Panc1 (cell line): Measurements from ENCODE around the gene TMEM130. TPM values are rescaled to one million over a fixed set of nuclear protein-coding genes. Genes with fewer than 3 reads are reported as not detected.

Experiments
- ATAC-seq: fragments of 200-7000 bp; cut with Tn5 transposase; 2 replicates; pipeline ENCODE4 v1.9.1; 2020; ENCODE audit warnings: mild to moderate bottlenecking, moderate library complexity
- BruUV-seq: library from RNA; stranded (reverse); fragments of 400-500 nt; replicated peaks from 2 replicates; lab custom pipeline; 2021; lab: Mats Ljungman, UMichigan
- CTCF ChIA-PET: fragments of 300-600 bp; sonication (Branson Sonifier 250); formaldehyde crosslinking; loops from one replicate; lab custom pipeline; 2022; ENCODE audit warnings: antibody characterized with exemption; lab: Charles Lee
- POLR2A ChIA-PET: fragments of 300-600 bp; sonication (Branson Sonifier 250); formaldehyde crosslinking; loops from one replicate; lab custom pipeline; 2022; ENCODE audit warnings: antibody characterized with exemption; lab: Charles Lee
- DNase-seq: peaks from one replicate; pipeline ENCODE4 v3.0.0-alpha.2; 2010; ENCODE audit warnings: low read depth, low spot score
- H3K27ac ChIP-seq: 2 replicates; pipeline ENCODE4 v1.5.1; 2011; ENCODE audit warnings: mild to moderate bottlenecking, low read length, inconsistent platforms
- H3K27me3 ChIP-seq: fragments of 200-500 bp; sonication (Bioruptor generic); 2 replicates; pipeline ENCODE4 v1.6.0; 2014; ENCODE audit warnings: low read length, inconsistent platforms; ENCODE audit not compliant: control insufficient read depth, insufficient read depth
- H3K36me3 ChIP-seq: fragments of 200-500 bp; sonication (Bioruptor generic); 2 replicates; pipeline ENCODE4 v1.5.1; 2014; ENCODE audit warnings: inconsistent platforms, mild to moderate bottlenecking, low read length, moderate library complexity; ENCODE audit not compliant: control insufficient read depth, insufficient read depth
- H3K4me1 ChIP-seq: 2 replicates; pipeline ENCODE4 v1.5.1; 2011; ENCODE audit warnings: inconsistent platforms, mild to moderate bottlenecking, low read length, moderate library complexity; ENCODE audit not compliant: control insufficient read depth, insufficient read depth
- H3K4me3 ChIP-seq, 2 experiments: 2 replicates each; pipeline ENCODE4 v1.5.1; 2011 to 2012; ENCODE audit warnings: low read depth in 2 of 2, low read length in 2 of 2, mild to moderate bottlenecking in 2 of 2, inconsistent platforms in 1 of 2, moderate library complexity in 1 of 2
- H3K9me3 ChIP-seq: fragments of 200-500 bp; sonication (Bioruptor generic); 2 replicates; pipeline ENCODE4 v1.5.1; 2014; ENCODE audit warnings: low read depth, mild to moderate bottlenecking, inconsistent platforms, low read length, moderate library complexity; ENCODE audit not compliant: control insufficient read depth, insufficient read depth
- CTCF ChIP-seq: fragments of 450-650 bp; IDR thresholded peaks from 2 replicates; pipeline ENCODE4 v1.5.1; 2017; ENCODE audit warnings: mild to moderate bottlenecking
- POLR2AphosphoS5 ChIP-seq: IDR thresholded peaks from 2 replicates; pipeline ENCODE4 v1.6.1; 2012; ENCODE audit warnings: mild to moderate bottlenecking, low read depth, low read length, moderate library complexity
- SIN3A ChIP-seq: IDR thresholded peaks from 2 replicates; pipeline ENCODE4 v1.6.1; 2012; ENCODE audit warnings: low read depth, mild to moderate bottlenecking, low read length, moderate library complexity, borderline replicate concordance; ENCODE audit not compliant: insufficient read depth
- TCF7L2 ChIP-seq: IDR thresholded peaks from 2 replicates; pipeline ENCODE4 v1.6.1; 2011; ENCODE audit warnings: mild to moderate bottlenecking, low read depth, low read length, inconsistent platforms
- in situ Hi-C: cut with HindIII; loops from 2 replicates; pipeline ENCODE4 v1.10.0; 2016; ENCODE audit warnings: low sequenced_read_pairs, low pct_unique_long_range_greater_than_20kb
- intact Hi-C: fragments of 100-400 bp; cut with micrococcal nuclease; formaldehyde crosslinking; loops from one replicate; pipeline ENCODE4 v1.10.0; 2022; ENCODE audit not compliant: unreplicated experiment
- total RNA-seq: library from RNA; stranded (reverse); gene quantifications from one replicate; pipeline ENCODE4 v1.2.1, GENCODE V29; 2021; ENCODE audit not compliant: unreplicated experiment
- TF ChIP-seq, protein P1 (sequence below), 2 experiments: IDR thresholded peaks; 2 replicates each; pipeline ENCODE4 v1.6.1; 2011 to 2012; ENCODE audit warnings: low read depth in 2 of 2, control low read depth in 1 of 2, low read length in 1 of 2, mild to moderate bottlenecking in 1 of 2, moderate library complexity in 1 of 2; ENCODE audit not compliant: insufficient read depth in 1 of 2

The TMEM130 gene
- total RNA-seq, 1 experiment from 2014 or later, result 0.41 TPM

DNA sequence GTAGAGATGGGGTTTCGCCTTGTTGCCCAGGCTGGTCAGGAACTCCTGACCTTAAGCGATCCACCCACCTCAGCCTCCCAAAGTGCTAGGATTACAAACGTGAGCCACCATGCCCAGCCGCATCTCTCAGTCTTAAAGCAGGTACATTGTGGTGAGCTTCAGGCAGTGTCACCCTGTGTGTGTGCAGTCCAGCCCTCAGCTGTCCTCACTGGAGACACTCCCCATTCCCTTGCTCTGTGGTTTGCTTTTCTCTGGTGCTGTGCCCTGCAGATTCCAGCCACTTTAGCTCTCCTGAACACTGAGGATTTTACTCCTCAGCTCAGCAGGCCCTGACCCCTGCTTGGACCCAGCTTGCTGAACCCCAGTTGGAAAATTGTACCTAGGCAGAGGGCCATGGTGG is 14.6 kb upstream of the TMEM130 start:
- BruUV-seq, result no TSS peak
- POLR2A ChIA-PET, result no interaction called here
- in situ Hi-C loops (no loop called here), intact Hi-C loops (no loop called here)
- Histone ChIP-seq H3K4me3 (no peak overlapping the region), H3K27me3 (no peaks in the 10 kb centered on the region), H3K4me1 (0 out of 2 replicates have a peak, but pooled peaks cover 4% of the 10 kb centered on the region), H3K36me3 (0 out of 2 replicates have a peak, but pooled peaks cover 11% of the 10 kb centered on the region), H3K27ac (no peak overlapping the region), H3K9me3 (no peaks in the 10 kb centered on the region)
- DNase-seq, result no peak
- ATAC-seq, result no peak
- TF ChIP-seq CTCF (no peak), SIN3A (no peak), TCF7L2 (no peak), POLR2AphosphoS5 (no peak)
- TF ChIP-seq, protein P1, sequence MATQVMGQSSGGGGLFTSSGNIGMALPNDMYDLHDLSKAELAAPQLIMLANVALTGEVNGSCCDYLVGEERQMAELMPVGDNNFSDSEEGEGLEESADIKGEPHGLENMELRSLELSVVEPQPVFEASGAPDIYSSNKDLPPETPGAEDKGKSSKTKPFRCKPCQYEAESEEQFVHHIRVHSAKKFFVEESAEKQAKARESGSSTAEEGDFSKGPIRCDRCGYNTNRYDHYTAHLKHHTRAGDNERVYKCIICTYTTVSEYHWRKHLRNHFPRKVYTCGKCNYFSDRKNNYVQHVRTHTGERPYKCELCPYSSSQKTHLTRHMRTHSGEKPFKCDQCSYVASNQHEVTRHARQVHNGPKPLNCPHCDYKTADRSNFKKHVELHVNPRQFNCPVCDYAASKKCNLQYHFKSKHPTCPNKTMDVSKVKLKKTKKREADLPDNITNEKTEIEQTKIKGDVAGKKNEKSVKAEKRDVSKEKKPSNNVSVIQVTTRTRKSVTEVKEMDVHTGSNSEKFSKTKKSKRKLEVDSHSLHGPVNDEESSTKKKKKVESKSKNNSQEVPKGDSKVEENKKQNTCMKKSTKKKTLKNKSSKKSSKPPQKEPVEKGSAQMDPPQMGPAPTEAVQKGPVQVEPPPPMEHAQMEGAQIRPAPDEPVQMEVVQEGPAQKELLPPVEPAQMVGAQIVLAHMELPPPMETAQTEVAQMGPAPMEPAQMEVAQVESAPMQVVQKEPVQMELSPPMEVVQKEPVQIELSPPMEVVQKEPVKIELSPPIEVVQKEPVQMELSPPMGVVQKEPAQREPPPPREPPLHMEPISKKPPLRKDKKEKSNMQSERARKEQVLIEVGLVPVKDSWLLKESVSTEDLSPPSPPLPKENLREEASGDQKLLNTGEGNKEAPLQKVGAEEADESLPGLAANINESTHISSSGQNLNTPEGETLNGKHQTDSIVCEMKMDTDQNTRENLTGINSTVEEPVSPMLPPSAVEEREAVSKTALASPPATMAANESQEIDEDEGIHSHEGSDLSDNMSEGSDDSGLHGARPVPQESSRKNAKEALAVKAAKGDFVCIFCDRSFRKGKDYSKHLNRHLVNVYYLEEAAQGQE (IDR thresholded peaks at IDR 0.05; ENCODE audit: insufficient read depth in 1 of 2, low read depth in 2 of 2, low read length in 1 of 2), result no peak
- CTCF ChIA-PET, result no interaction called here

DNA sequence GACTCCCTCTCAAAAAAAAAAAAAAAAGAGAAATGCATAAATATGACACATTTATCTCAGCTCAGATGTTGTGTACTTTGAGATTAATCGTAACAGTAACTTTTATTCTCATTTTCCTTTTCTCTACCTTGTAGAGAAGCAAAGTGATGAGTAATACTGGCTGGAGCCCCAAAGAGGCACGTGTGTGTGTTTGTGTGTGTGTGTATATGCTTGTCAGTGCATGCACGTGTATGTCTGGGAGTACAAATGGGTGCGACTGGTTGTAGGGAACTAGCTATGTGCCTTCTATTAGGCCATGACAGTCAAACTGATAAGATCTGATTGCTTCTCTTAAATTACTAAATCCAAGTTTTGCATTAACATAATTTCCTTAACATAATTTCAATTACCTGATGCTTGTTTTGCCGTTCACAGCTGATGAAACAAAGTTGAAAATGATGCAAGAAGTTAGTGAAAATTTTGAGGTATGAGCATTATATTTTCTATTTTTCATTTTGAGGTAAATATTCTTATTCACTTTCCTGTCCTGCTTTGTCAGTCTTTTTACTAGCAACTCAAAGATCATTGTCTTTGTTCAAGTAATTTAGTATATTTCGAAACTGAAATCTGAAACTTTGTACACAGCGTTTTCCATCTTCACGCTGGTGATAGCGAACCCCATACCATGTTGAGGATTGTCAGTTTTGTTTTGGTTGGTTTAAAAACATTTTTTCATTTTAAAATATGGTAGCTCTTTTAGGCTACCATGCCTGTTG is 11.9 kb upstream of the TMEM130 start:
- Histone ChIP-seq H3K27me3 (no peaks in the 10 kb centered on the region), H3K4me1 (0 out of 2 replicates have a peak, but pooled peaks cover 4% of the 10 kb centered on the region), H3K27ac (no peak overlapping the region), H3K4me3 (no peak overlapping the region), H3K36me3 (peaks cover 10% of the 10 kb centered on the region; the same call in 1 of the 2 replicates), H3K9me3 (no peaks in the 10 kb centered on the region)
- POLR2A ChIA-PET, result no interaction called here
- in situ Hi-C loops (no loop called here), intact Hi-C loops (no loop called here)
- BruUV-seq, result no TSS peak
- no peak for TF ChIP-seq POLR2AphosphoS5
- TF ChIP-seq TCF7L2, result no peak
- TF ChIP-seq CTCF, result no peak
- TF ChIP-seq, protein P1 (IDR thresholded peaks at IDR 0.05; ENCODE audit: insufficient read depth in 1 of 2, low read depth in 2 of 2, low read length in 1 of 2), result no peak
- TF ChIP-seq SIN3A, result no peak
- ATAC-seq (no peak), DNase-seq (no peak)
- CTCF ChIA-PET, result no interaction called here
